Lower leg skin (tissue), 3 donors: Measurements from ENCODE around the gene VAV2.

Source experiments
- POLR2A ChIP-seq, 2 donors: fragments of 450-650 bp; IDR thresholded peaks; one replicate each; pipeline ENCODE4 v1.6.1; 2016 to 2017; ENCODE audit warnings: antibody characterized with exemption in 2 of 2, mild to moderate bottlenecking in 1 of 2, moderate library complexity in 1 of 2
- TF ChIP-seq, protein P1 (sequence below), 3 donors: fragments of 450-650 bp; IDR thresholded peaks; one replicate each; pipeline ENCODE4 v1.5.1; 2016; ENCODE audit warnings: antibody characterized with exemption in 3 of 3, mild to moderate bottlenecking in 3 of 3, moderate library complexity in 2 of 3

DNA sequence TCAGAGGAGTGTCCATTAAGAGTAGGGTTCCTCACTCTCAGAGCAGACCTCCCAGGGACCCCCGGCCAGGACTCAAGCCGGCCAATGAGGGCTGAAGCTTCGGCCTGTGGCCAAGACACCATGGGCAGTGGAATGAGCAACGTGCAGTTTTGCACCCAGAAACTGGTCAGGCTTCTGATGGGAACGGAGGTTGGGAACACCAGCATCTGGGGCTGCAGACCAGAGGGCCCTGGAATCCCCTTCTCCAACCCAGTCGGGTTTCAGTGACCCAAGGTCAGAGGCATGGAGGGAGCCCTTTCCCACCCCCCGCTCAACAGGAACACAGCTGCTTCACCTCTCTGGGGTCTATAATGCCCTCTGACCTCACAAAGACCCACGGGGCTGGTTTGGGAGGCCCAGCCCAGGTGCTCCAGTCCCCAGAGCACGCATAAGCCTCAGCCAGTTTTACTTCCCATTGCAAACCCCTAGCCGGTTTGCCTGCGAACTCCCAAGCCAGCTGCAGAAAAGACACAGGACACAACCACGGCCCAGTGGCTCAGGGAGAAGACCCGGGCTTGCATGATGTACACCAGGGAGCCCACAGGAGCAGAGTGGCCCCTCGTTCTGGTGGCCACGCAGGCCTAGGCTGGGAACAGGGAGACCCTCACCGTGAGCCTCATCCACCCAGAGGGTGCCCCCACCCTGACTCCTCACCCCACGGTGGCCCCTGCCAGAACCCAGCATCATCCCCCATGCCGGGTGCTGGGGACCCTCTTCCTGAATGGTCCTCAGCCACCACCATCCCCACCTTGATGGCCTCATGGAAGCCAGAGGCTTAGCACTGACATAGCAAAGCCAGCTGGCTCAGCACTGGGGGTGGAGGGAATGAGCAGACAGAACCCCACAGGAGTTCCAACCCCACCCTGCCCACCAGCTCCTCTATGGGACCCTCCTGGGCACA is 30.6 kb downstream of the VAV2 start:
- TF ChIP-seq, protein P1, sequence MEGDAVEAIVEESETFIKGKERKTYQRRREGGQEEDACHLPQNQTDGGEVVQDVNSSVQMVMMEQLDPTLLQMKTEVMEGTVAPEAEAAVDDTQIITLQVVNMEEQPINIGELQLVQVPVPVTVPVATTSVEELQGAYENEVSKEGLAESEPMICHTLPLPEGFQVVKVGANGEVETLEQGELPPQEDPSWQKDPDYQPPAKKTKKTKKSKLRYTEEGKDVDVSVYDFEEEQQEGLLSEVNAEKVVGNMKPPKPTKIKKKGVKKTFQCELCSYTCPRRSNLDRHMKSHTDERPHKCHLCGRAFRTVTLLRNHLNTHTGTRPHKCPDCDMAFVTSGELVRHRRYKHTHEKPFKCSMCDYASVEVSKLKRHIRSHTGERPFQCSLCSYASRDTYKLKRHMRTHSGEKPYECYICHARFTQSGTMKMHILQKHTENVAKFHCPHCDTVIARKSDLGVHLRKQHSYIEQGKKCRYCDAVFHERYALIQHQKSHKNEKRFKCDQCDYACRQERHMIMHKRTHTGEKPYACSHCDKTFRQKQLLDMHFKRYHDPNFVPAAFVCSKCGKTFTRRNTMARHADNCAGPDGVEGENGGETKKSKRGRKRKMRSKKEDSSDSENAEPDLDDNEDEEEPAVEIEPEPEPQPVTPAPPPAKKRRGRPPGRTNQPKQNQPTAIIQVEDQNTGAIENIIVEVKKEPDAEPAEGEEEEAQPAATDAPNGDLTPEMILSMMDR (IDR thresholded peaks at IDR 0.05) = no peak
- no peak for TF ChIP-seq POLR2A (IDR thresholded peaks at IDR 0.05)
